ENCODE measurements around the gene PIK3CD. TPM values are rescaled to one million over a fixed set of nuclear protein-coding genes. Genes with fewer than 3 reads are reported as not detected.

Gene PIK3CD
- total and polyA plus RNA-seq, 2 of the 8 experiments (the other 6 are each of a cell fraction or from before 2014, with no cell fraction given), result 20.6 to 24.1 TPM

DNA sequence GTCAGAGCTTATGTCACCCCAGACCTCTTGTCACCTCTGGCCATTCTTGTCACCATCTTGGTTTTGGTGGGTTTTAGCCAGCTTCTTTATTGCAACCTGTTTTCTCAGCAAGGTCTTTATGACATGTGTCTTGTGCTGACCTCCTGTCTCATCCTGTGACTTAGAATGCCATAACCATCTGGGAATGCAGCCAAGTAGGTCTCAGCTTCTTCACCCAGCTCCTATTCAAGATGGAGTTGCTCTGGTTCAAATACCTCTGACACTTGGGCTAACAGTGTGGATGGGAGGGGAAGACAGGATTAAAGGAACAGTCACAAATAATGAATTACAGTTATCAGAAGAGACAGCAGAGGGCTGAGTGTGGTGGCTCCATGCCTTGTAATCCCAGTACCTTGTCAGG lies 30.5 kb upstream of the PIK3CD start (continued):
- TF ChIP-seq, protein P1, sequence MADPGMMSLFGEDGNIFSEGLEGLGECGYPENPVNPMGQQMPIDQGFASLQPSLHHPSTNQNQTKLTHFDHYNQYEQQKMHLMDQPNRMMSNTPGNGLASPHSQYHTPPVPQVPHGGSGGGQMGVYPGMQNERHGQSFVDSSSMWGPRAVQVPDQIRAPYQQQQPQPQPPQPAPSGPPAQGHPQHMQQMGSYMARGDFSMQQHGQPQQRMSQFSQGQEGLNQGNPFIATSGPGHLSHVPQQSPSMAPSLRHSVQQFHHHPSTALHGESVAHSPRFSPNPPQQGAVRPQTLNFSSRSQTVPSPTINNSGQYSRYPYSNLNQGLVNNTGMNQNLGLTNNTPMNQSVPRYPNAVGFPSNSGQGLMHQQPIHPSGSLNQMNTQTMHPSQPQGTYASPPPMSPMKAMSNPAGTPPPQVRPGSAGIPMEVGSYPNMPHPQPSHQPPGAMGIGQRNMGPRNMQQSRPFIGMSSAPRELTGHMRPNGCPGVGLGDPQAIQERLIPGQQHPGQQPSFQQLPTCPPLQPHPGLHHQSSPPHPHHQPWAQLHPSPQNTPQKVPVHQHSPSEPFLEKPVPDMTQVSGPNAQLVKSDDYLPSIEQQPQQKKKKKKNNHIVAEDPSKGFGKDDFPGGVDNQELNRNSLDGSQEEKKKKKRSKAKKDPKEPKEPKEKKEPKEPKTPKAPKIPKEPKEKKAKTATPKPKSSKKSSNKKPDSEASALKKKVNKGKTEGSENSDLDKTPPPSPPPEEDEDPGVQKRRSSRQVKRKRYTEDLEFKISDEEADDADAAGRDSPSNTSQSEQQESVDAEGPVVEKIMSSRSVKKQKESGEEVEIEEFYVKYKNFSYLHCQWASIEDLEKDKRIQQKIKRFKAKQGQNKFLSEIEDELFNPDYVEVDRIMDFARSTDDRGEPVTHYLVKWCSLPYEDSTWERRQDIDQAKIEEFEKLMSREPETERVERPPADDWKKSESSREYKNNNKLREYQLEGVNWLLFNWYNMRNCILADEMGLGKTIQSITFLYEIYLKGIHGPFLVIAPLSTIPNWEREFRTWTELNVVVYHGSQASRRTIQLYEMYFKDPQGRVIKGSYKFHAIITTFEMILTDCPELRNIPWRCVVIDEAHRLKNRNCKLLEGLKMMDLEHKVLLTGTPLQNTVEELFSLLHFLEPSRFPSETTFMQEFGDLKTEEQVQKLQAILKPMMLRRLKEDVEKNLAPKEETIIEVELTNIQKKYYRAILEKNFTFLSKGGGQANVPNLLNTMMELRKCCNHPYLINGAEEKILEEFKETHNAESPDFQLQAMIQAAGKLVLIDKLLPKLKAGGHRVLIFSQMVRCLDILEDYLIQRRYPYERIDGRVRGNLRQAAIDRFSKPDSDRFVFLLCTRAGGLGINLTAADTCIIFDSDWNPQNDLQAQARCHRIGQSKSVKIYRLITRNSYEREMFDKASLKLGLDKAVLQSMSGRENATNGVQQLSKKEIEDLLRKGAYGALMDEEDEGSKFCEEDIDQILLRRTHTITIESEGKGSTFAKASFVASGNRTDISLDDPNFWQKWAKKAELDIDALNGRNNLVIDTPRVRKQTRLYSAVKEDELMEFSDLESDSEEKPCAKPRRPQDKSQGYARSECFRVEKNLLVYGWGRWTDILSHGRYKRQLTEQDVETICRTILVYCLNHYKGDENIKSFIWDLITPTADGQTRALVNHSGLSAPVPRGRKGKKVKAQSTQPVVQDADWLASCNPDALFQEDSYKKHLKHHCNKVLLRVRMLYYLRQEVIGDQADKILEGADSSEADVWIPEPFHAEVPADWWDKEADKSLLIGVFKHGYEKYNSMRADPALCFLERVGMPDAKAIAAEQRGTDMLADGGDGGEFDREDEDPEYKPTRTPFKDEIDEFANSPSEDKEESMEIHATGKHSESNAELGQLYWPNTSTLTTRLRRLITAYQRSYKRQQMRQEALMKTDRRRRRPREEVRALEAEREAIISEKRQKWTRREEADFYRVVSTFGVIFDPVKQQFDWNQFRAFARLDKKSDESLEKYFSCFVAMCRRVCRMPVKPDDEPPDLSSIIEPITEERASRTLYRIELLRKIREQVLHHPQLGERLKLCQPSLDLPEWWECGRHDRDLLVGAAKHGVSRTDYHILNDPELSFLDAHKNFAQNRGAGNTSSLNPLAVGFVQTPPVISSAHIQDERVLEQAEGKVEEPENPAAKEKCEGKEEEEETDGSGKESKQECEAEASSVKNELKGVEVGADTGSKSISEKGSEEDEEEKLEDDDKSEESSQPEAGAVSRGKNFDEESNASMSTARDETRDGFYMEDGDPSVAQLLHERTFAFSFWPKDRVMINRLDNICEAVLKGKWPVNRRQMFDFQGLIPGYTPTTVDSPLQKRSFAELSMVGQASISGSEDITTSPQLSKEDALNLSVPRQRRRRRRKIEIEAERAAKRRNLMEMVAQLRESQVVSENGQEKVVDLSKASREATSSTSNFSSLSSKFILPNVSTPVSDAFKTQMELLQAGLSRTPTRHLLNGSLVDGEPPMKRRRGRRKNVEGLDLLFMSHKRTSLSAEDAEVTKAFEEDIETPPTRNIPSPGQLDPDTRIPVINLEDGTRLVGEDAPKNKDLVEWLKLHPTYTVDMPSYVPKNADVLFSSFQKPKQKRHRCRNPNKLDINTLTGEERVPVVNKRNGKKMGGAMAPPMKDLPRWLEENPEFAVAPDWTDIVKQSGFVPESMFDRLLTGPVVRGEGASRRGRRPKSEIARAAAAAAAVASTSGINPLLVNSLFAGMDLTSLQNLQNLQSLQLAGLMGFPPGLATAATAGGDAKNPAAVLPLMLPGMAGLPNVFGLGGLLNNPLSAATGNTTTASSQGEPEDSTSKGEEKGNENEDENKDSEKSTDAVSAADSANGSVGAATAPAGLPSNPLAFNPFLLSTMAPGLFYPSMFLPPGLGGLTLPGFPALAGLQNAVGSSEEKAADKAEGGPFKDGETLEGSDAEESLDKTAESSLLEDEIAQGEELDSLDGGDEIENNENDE (IDR thresholded peaks at IDR 0.05; ENCODE audit: insufficient replicate concordance, low read length), result no peak
- no peak for TF ChIP-seq RXRA (IDR thresholded peaks at IDR 0.05; ENCODE audit: insufficient read depth, low read depth, low read length)
- TF ChIP-seq MAFK (IDR thresholded peaks at IDR 0.05; ENCODE audit: low read depth, low read length), result no peak
- TF ChIP-seq ZNF274 (IDR thresholded peaks at IDR 0.05; ENCODE audit: borderline replicate concordance, extremely low read depth, low read length), result no peak
- no peak for TF ChIP-seq SIN3A (conservative IDR thresholded peaks at IDR 0.05 in 1 of 2, IDR thresholded peaks at IDR 0.05 in 1 of 2; ENCODE audit: low read depth in 1 of 2, low read length in 2 of 2)

Measured in H1 (cell line).